GM21717 (cell line): ENCODE measurements around the gene GALR3.

Experiments used
- ATAC-seq: cut with Tn5 transposase; IDR thresholded peaks from one replicate; pipeline ENCODE4 v1.9.1; 2021; ENCODE audit warnings: mild to moderate bottlenecking, moderate library complexity; ENCODE audit not compliant: unreplicated experiment

GALR3 gene

GRCh38 chr22:37803195-37803638, 20.0 kb upstream of the GALR3 start:
- ATAC-seq = no peak

GRCh38 chr22:37803639-37804351, 19.4 kb upstream of the GALR3 start:
- no peak for ATAC-seq

- no peak for ATAC-seq
Measured at GRCh38 chr22:37804352-37804880, 18.8 kb upstream of the GALR3 start.

GRCh38 chr22:37804881-37805809, 18.0 kb upstream of the GALR3 start:
- no peak for ATAC-seq

GRCh38 chr22:37805810-37806277, 17.3 kb upstream of the GALR3 start:
- ATAC-seq = no peak

- ATAC-seq = no peak
Measured at GRCh38 chr22:37806409-37807333, 16.5 kb upstream of the GALR3 start.

GRCh38 chr22:37807410-37808293, 15.5 kb upstream of the GALR3 start, which contains the start of gene GCAT:
Gene GCAT (plus strand): TSS chr22:37807934. CDS start chr22:37807968, 34 bp downstream.
- ATAC-seq = peak; percentile 61

- no peak for ATAC-seq
Measured at GRCh38 chr22:37808294-37808657, 14.9 kb upstream of the GALR3 start.

GRCh38 chr22:37809672-37810333, 13.4 kb upstream of the GALR3 start:
- no peak for ATAC-seq

GRCh38 chr22:37811867-37812266, 11.3 kb upstream of the GALR3 start:
- ATAC-seq = no peak

GRCh38 chr22:37812869-37813678, 10.1 kb upstream of the GALR3 start:
- no peak for ATAC-seq

GRCh38 chr22:37815593-37815992, 7.6 kb upstream of the GALR3 start:
- ATAC-seq = no peak

- ATAC-seq = no peak
Measured at GRCh38 chr22:37816543-37817180, 6.5 kb upstream of the GALR3 start.

- no peak for ATAC-seq
Measured at GRCh38 chr22:37817705-37818408, 5.3 kb upstream of the GALR3 start.

- ATAC-seq = no peak
Measured at GRCh38 chr22:37818409-37819104, 4.6 kb upstream of the GALR3 start.

- ATAC-seq = no peak
Measured at GRCh38 chr22:37819105-37819433, 4.1 kb upstream of the GALR3 start.

- ATAC-seq = no peak
Measured at GRCh38 chr22:37820350-37820749, 2.8 kb upstream of the GALR3 start.
